ENCODE results near the gene PTPRG.

The PTPRG gene

DNA sequence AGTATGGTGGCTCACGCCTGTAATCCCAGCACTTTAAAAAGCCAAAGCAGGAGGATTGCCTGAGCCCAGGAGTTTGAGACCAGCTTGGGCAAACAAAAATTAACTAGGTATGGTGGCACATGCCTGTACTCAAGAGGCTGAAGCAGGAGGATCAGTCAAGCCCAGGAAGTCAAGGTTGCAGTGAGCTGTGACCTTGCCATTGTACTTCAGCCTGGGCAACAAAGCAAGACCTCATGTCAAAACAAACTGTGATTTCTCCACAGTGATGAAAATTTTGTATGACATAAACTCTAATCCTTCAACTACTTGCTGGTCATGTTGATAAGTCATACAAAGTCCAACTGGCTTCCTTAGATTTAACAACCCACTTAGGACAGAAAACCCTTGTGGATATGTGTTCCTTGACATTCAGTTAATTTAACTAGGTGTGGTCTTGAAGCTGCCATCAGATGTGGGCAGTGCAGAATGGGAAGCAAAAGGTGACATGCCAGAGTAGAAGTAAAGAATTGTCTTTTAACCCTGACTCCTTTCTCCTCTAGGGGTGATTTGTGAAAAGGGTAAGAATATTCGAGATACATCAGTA lies 263.3 kb downstream of the PTPRG start:
- peaks cover 16% of the 10 kb centered on the region for H3K4me1 ChIP-seq (ENCODE audit: control insufficient read depth, insufficient read depth, low read length)
- H3K9ac ChIP-seq (ENCODE audit: low read length): no peak overlapping the region
- H3K27ac ChIP-seq (ENCODE audit: low read depth, low read length): no peak overlapping the region
- H3K27me3 ChIP-seq (ENCODE audit: control insufficient read depth, insufficient read depth, low read length): no peaks in the 10 kb centered on the region
- no peak overlapping the region for H3K4me3 ChIP-seq (ENCODE audit: low read depth, low read length)
- no peaks in the 10 kb centered on the region for H3K9me3 ChIP-seq (ENCODE audit: control insufficient read depth, insufficient read depth, low read depth, low read length)
- no peaks in the 10 kb centered on the region for H3K36me3 ChIP-seq (ENCODE audit: control insufficient read depth, insufficient read depth, low read length)

- H3K4me3 ChIP-seq (ENCODE audit: low read depth, low read length): no peak overlapping the region
- no peak overlapping the region for H3K27ac ChIP-seq (ENCODE audit: low read depth, low read length)
- H3K4me1 ChIP-seq (ENCODE audit: control insufficient read depth, insufficient read depth, low read length): peaks cover 17% of the 10 kb centered on the region
- H3K9me3 ChIP-seq (ENCODE audit: control insufficient read depth, insufficient read depth, low read depth, low read length): no peaks in the 10 kb centered on the region
- no peaks in the 10 kb centered on the region for H3K27me3 ChIP-seq (ENCODE audit: control insufficient read depth, insufficient read depth, low read length)
- no peak overlapping the region for H3K9ac ChIP-seq (ENCODE audit: low read length)
- H3K36me3 ChIP-seq (ENCODE audit: control insufficient read depth, insufficient read depth, low read length): no peaks in the 10 kb centered on the region
These were observed 264.8 kb downstream of the PTPRG start for GRCh38 chr3:61826161-61826560.

GRCh38 chr3:61828184-61828874 lies 267.0 kb downstream of the PTPRG start:
- Histone ChIP-seq H3K4me1 (ENCODE audit: control insufficient read depth, insufficient read depth, low read length) (peaks cover 17% of the 10 kb centered on the region), H3K4me3 (ENCODE audit: low read depth, low read length) (no peak overlapping the region), H3K36me3 (ENCODE audit: control insufficient read depth, insufficient read depth, low read length) (no peaks in the 10 kb centered on the region), H3K9ac (ENCODE audit: low read length) (no peak overlapping the region), H3K27ac (ENCODE audit: low read depth, low read length) (no peak overlapping the region), H3K27me3 (ENCODE audit: control insufficient read depth, insufficient read depth, low read length) (no peaks in the 10 kb centered on the region), H3K9me3 (ENCODE audit: control insufficient read depth, insufficient read depth, low read depth, low read length) (no peaks in the 10 kb centered on the region)

DNA sequence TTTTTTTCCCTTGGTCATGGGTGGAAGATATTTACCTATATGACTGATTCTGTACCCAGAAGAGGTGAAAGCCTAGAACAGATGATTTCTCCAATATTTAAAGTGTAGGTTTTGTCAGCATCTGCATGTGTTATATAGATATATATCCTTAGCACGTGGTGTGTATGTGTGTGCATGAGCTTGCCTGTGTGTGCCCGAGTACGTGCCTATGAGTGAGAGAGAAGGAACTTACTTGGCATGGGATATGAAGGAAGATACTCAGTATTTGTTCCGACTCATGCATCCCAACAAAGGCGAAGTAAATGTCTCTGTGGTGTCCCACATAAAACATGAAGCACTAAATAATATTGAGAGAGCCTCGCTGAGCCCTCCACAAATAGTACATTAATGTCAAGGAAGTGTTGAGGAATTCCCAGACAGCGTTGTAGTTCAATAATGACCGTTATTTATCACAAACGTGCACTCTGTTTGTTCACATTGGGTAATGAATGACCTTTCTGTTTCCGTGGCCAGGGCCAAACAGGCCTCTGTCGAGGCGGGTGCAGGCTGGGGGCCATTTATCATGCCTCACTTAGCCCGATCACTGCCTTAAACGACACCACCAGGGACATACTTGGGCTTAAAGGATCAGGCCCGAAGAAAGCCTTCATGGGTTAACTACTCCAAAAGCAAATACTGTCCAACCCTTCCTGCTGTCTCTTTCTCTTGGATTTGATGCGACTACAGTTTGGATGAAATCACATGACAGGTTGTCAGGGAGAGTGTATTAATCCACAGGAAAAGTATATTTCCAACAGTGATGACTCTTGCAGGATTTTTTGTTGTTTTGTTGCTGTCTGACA lies 267.7 kb downstream of the PTPRG start:
- H3K4me3 ChIP-seq (ENCODE audit: low read depth, low read length): no peak overlapping the region
- H3K27ac ChIP-seq (ENCODE audit: low read depth, low read length): peak overlapping the region; percentile 22; the same call in 1 of the 2 replicates
- H3K36me3 ChIP-seq (ENCODE audit: control insufficient read depth, insufficient read depth, low read length): no peaks in the 10 kb centered on the region
- H3K4me1 ChIP-seq (ENCODE audit: control insufficient read depth, insufficient read depth, low read length): peaks cover 17% of the 10 kb centered on the region
- no peaks in the 10 kb centered on the region for H3K9me3 ChIP-seq (ENCODE audit: control insufficient read depth, insufficient read depth, low read depth, low read length)
- H3K27me3 ChIP-seq (ENCODE audit: control insufficient read depth, insufficient read depth, low read length): no peaks in the 10 kb centered on the region
- H3K9ac ChIP-seq (ENCODE audit: low read length): no peak overlapping the region

DNA sequence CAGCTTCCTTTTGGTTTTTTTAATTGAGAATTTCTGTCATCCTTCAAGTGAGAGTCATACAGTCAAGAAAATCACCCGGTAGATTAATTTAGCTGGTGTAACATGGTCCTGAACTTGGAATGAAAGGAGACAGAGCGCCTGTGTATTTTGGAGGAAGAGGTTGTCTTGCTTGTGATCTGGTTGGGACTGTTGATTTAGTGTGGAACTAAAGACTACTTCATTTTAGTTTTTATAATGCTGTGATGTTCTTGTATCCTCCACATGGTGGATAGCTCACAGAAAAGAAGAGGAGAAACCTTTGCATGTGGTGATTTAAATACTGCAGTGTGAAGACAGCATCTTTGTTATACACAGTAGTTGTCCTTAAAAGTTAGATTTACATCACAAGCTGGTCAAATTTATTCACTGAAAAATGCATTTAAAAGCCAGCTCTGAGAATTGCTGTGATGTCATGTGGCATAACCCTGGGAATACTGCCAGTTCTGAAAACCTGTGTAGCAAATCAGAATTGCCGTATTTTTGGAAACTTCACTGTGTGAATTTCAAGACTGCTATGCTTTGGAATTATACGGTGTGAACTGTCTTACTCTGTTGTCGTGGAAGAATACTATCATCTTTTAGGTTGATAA lies 268.5 kb downstream of the PTPRG start:
- no peaks in the 10 kb centered on the region for H3K27me3 ChIP-seq (ENCODE audit: control insufficient read depth, insufficient read depth, low read length)
- no peak overlapping the region for H3K9ac ChIP-seq (ENCODE audit: low read length)
- H3K4me3 ChIP-seq (ENCODE audit: low read depth, low read length): no peak overlapping the region
- peak overlapping the region; percentile 22; the same call in 1 of the 2 replicates for H3K27ac ChIP-seq (ENCODE audit: low read depth, low read length)
- no peaks in the 10 kb centered on the region for H3K36me3 ChIP-seq (ENCODE audit: control insufficient read depth, insufficient read depth, low read length)
- H3K4me1 ChIP-seq (ENCODE audit: control insufficient read depth, insufficient read depth, low read length): peaks cover 17% of the 10 kb centered on the region
- no peaks in the 10 kb centered on the region for H3K9me3 ChIP-seq (ENCODE audit: control insufficient read depth, insufficient read depth, low read depth, low read length)

DNA sequence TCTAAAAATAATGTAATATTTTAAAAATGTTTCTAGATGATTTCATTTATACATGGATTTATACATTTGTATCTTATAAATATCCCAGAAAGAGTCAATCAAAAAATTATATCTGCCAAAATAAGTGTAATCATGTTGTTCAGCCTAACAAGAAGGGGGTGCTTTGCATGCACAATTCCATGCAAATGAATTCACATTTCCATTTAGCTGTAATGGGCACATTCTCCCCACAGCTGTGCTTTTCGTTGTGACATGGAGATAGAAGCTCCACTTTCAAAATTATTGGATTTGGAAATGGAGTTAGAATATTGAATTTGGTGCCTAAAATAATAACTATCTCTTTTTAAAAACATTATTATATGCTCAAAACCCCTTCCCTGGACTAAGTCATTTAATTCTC lies 270.6 kb downstream of the PTPRG start:
- Histone ChIP-seq H3K4me1 (ENCODE audit: control insufficient read depth, insufficient read depth, low read length) (peaks cover 17% of the 10 kb centered on the region), H3K27ac (ENCODE audit: low read depth, low read length) (no peak overlapping the region), H3K9ac (ENCODE audit: low read length) (no peak overlapping the region), H3K4me3 (ENCODE audit: low read depth, low read length) (no peak overlapping the region), H3K36me3 (ENCODE audit: control insufficient read depth, insufficient read depth, low read length) (no peaks in the 10 kb centered on the region), H3K9me3 (ENCODE audit: control insufficient read depth, insufficient read depth, low read depth, low read length) (no peaks in the 10 kb centered on the region), H3K27me3 (ENCODE audit: control insufficient read depth, insufficient read depth, low read length) (no peaks in the 10 kb centered on the region)

GRCh38 chr3:61832375-61833229 lies 271.2 kb downstream of the PTPRG start:
- H3K36me3 ChIP-seq (ENCODE audit: control insufficient read depth, insufficient read depth, low read length): no peaks in the 10 kb centered on the region
- no peak overlapping the region for H3K27ac ChIP-seq (ENCODE audit: low read depth, low read length)

DNA sequence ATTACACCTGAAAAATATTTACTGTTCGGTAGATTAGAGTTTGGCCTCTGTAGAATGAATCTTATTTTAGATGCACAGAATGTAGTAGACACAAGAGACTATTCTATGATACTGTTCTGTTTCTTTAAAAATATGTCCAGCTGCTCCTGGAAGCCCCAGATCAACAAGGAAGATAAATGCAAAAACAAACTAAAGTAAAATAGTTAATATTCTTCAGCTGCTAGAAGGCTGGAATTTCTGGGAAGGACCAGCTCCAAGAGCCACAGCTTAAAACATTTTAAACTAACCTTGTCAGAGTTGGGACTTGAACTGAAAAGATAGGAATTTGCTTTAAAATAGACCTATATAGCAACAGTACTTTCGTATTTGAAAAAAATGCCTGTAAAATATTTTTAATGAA lies 277.9 kb downstream of the PTPRG start:
- Histone ChIP-seq H3K9ac (ENCODE audit: low read length) (no peak overlapping the region), H3K4me1 (ENCODE audit: control insufficient read depth, insufficient read depth, low read length) (peaks cover 19% of the 10 kb centered on the region), H3K4me3 (ENCODE audit: low read depth, low read length) (no peak overlapping the region), H3K27ac (ENCODE audit: low read depth, low read length) (no peak overlapping the region), H3K27me3 (ENCODE audit: control insufficient read depth, insufficient read depth, low read length) (no peaks in the 10 kb centered on the region), H3K36me3 (ENCODE audit: control insufficient read depth, insufficient read depth, low read length) (no peaks in the 10 kb centered on the region), H3K9me3 (ENCODE audit: control insufficient read depth, insufficient read depth, low read depth, low read length) (no peaks in the 10 kb centered on the region; the same call in 1 of the 2 replicates)

More at GRCh38 chr3:61832375-61833229, 271.2 kb downstream of the PTPRG start:
- Histone ChIP-seq H3K9me3 (ENCODE audit: control insufficient read depth, insufficient read depth, low read depth, low read length) (no peaks in the 10 kb centered on the region), H3K4me3 (ENCODE audit: low read depth, low read length) (no peak overlapping the region), H3K9ac (ENCODE audit: low read length) (no peak overlapping the region), H3K27me3 (ENCODE audit: control insufficient read depth, insufficient read depth, low read length) (no peaks in the 10 kb centered on the region), H3K4me1 (ENCODE audit: control insufficient read depth, insufficient read depth, low read length) (peaks cover 21% of the 10 kb centered on the region)

- H3K4me1 ChIP-seq (ENCODE audit: control insufficient read depth, insufficient read depth, low read length): peaks cover 31% of the 10 kb centered on the region
- H3K9ac ChIP-seq (ENCODE audit: low read length): no peak overlapping the region
- H3K9me3 ChIP-seq (ENCODE audit: control insufficient read depth, insufficient read depth, low read depth, low read length): no peaks in the 10 kb centered on the region; the same call in 1 of the 2 replicates
- H3K27ac ChIP-seq (ENCODE audit: low read depth, low read length): no peak overlapping the region
- H3K4me3 ChIP-seq (ENCODE audit: low read depth, low read length): no peak overlapping the region
- H3K36me3 ChIP-seq (ENCODE audit: control insufficient read depth, insufficient read depth, low read length): no peaks in the 10 kb centered on the region
- no peaks in the 10 kb centered on the region for H3K27me3 ChIP-seq (ENCODE audit: control insufficient read depth, insufficient read depth, low read length)
These were observed 279.9 kb downstream of the PTPRG start for GRCh38 chr3:61841111-61841845.

- Histone ChIP-seq H3K4me1 (ENCODE audit: control insufficient read depth, insufficient read depth, low read length) (peaks cover 38% of the 10 kb centered on the region), H3K9me3 (ENCODE audit: control insufficient read depth, insufficient read depth, low read depth, low read length) (no peaks in the 10 kb centered on the region; the same call in 1 of the 2 replicates), H3K27me3 (ENCODE audit: control insufficient read depth, insufficient read depth, low read length) (no peaks in the 10 kb centered on the region), H3K4me3 (ENCODE audit: low read depth, low read length) (no peak overlapping the region), H3K27ac (ENCODE audit: low read depth, low read length) (no peak overlapping the region), H3K36me3 (ENCODE audit: control insufficient read depth, insufficient read depth, low read length) (no peaks in the 10 kb centered on the region), H3K9ac (ENCODE audit: low read length) (no peak overlapping the region)
These were observed 280.6 kb downstream of the PTPRG start for GRCh38 chr3:61841988-61842387.

Data from HUES6 (cell line).